Mesenchymal stem cell (in vitro differentiated cells and primary cell): ENCODE data around the gene ME3.

Experiments used
- DNase-seq: peaks from one replicate; pipeline ENCODE4 v3.0.0-alpha.2; 2013
- H2AFZ ChIP-seq: one replicate; pipeline ENCODE4 v1.6.1; 2013; ENCODE audit warnings: low read depth, mild to moderate bottlenecking, control low read depth, inconsistent platforms, low read length, moderate library complexity
- H2AK5ac ChIP-seq: 2 replicates; pipeline ENCODE4 v1.6.1; 2013; ENCODE audit warnings: low read length, moderate library complexity, mild to moderate bottlenecking, inconsistent platforms; ENCODE audit not compliant: severe bottlenecking
- H2BK120ac ChIP-seq: one replicate; pipeline ENCODE4 v1.6.1; 2013; ENCODE audit warnings: low read depth, mild to moderate bottlenecking, inconsistent platforms, low read length, moderate library complexity
- H2BK12ac ChIP-seq, 2 experiments: one replicate each; pipeline ENCODE4 v1.6.1; 2013; ENCODE audit warnings: inconsistent platforms in 2 of 2, low read length in 2 of 2, mild to moderate bottlenecking in 2 of 2, moderate library complexity in 2 of 2, control low read depth in 1 of 2
- H2BK15ac ChIP-seq: one replicate; pipeline ENCODE4 v1.6.1; 2013; ENCODE audit warnings: mild to moderate bottlenecking, low read depth, inconsistent platforms; ENCODE audit not compliant: poor library complexity, severe bottlenecking
- H2BK5ac ChIP-seq: 2 replicates; pipeline ENCODE4 v1.6.1; 2013; ENCODE audit warnings: low read depth, mild to moderate bottlenecking, low read length, control low read depth, inconsistent platforms; ENCODE audit not compliant: poor library complexity, severe bottlenecking
- H3K14ac ChIP-seq, 2 experiments: one replicate each; pipeline ENCODE4 v1.6.1; 2013; ENCODE audit warnings: inconsistent platforms in 2 of 2, low read length in 2 of 2, control low read depth in 1 of 2, mild to moderate bottlenecking in 1 of 2, moderate library complexity in 1 of 2
- H3K18ac ChIP-seq, 2 experiments: one replicate each; pipeline ENCODE4 v1.6.1; 2013; ENCODE audit warnings: inconsistent platforms in 2 of 2, low read length in 2 of 2, control low read depth in 1 of 2, low read depth in 1 of 2, mild to moderate bottlenecking in 1 of 2
- H3K23ac ChIP-seq, 2 experiments: one replicate each; pipeline ENCODE4 v1.6.1; 2013; ENCODE audit warnings: inconsistent platforms in 2 of 2, low read length in 2 of 2, mild to moderate bottlenecking in 2 of 2, moderate library complexity in 2 of 2, control low read depth in 1 of 2
- H3K27ac ChIP-seq: 2 replicates; pipeline ENCODE4 v1.5.1; 2013; ENCODE audit warnings: mild to moderate bottlenecking, moderate library complexity, low read length, control low read depth, inconsistent platforms; ENCODE audit not compliant: poor library complexity, severe bottlenecking
- H3K27me3 ChIP-seq, 2 experiments: 2 replicates each; pipeline versions ENCODE4 v1.6.1 to v1.7.0; 2013; ENCODE audit warnings: low read length in 2 of 2, mild to moderate bottlenecking in 2 of 2, moderate library complexity in 2 of 2, control low read depth in 1 of 2, inconsistent platforms in 1 of 2; ENCODE audit not compliant: control insufficient read depth in 1 of 2, insufficient read depth in 1 of 2
- H3K36me3 ChIP-seq, 2 experiments: 2 replicates each; pipeline versions ENCODE4 v1.6.1 to v1.7.0; 2013; ENCODE audit warnings: low read length in 2 of 2, control low read depth in 1 of 2, inconsistent platforms in 1 of 2, low read depth in 1 of 2, mild to moderate bottlenecking in 1 of 2; ENCODE audit not compliant: insufficient read depth in 2 of 2, control insufficient read depth in 1 of 2
- H3K4ac ChIP-seq, 2 experiments: one replicate each; pipeline ENCODE4 v1.6.1; 2013; ENCODE audit warnings: inconsistent platforms in 2 of 2, low read length in 2 of 2, mild to moderate bottlenecking in 2 of 2, moderate library complexity in 2 of 2, control low read depth in 1 of 2, low read depth in 1 of 2
- H3K4me1 ChIP-seq: 2 replicates; pipeline ENCODE4 v1.6.1; 2013; ENCODE audit warnings: low read depth, low read length, control low read depth; ENCODE audit not compliant: control insufficient read depth, insufficient read depth
- H3K4me2 ChIP-seq: 2 replicates; pipeline ENCODE4 v1.6.1; 2013; ENCODE audit warnings: low read length, mild to moderate bottlenecking, inconsistent platforms; ENCODE audit not compliant: poor library complexity, severe bottlenecking
- H3K4me3 ChIP-seq, 2 experiments: 2 replicates each; pipeline versions ENCODE4 v1.5.1 to v1.7.0; 2013; ENCODE audit warnings: low read length in 2 of 2, mild to moderate bottlenecking in 2 of 2, control low read depth in 1 of 2, low read depth in 1 of 2; ENCODE audit not compliant: insufficient read depth in 1 of 2
- H3K79me1 ChIP-seq: replicated peaks from 2 replicates; pipeline ENCODE4 v1.6.1; 2013; ENCODE audit warnings: mild to moderate bottlenecking, control low read depth, low read length, inconsistent platforms; ENCODE audit not compliant: poor library complexity, severe bottlenecking
- H3K9ac ChIP-seq: 2 replicates; pipeline ENCODE4 v1.7.0; 2013; ENCODE audit warnings: mild to moderate bottlenecking, low read length, moderate library complexity
- H3K9me3 ChIP-seq: 2 replicates; pipeline ENCODE4 v1.7.0; 2013; ENCODE audit warnings: mild to moderate bottlenecking, low read length; ENCODE audit not compliant: control insufficient read depth
- H4K8ac ChIP-seq: one replicate; pipeline ENCODE4 v1.6.1; 2013; ENCODE audit warnings: inconsistent platforms, mild to moderate bottlenecking, low read length, moderate library complexity
- H4K91ac ChIP-seq: one replicate; pipeline ENCODE4 v1.6.1; 2013; ENCODE audit warnings: mild to moderate bottlenecking, low read length, inconsistent platforms
- WGBS: methylation state at CpG from one replicate; pipeline ENCODE4 v1.1.7; 2013; ENCODE audit warnings: mixed read lengths; 5-methylcytosine and 5-hydroxymethylcytosine counted together

The ME3 gene

DNA sequence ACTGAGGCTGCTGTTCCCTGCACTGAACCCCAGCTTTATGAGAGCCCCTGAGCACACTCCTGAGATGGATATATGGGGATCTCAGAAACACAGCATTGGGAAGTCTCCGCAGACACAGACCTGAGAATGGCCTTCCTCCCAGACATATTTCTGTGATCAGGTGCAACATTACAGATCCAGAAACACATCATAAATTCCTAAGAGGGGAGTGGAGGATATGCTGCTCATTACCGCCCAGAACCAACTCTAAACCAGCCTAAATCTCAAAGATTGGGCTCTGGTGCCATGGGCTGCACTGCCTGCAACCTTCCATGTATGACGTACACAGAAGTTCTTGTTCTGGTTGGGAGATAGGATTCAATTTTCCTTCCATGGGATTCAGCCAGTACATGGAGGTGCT lies 102.0 kb downstream of the ME3 start:
- Histone ChIP-seq H2BK5ac (peak overlapping the region; percentile 37), H3K14ac (no peak overlapping the region), H4K91ac (no peak overlapping the region), H3K4me1 (peaks cover 31% of the 10 kb centered on the region), H3K27me3 (no peaks in the 10 kb centered on the region), H3K4me3 (no peak overlapping the region), H3K79me1 (peaks cover 6% of the 10 kb centered on the region), H3K36me3 (no peaks in the 10 kb centered on the region), H3K9ac (no peak overlapping the region), H4K8ac (no peak overlapping the region), H3K18ac (no peak overlapping the region), H3K4ac (no peak overlapping the region), H3K4me2 (no peak overlapping the region), H2BK12ac (no peak overlapping the region), H2BK15ac (no peak overlapping the region), H2AFZ (no peak overlapping the region), H3K9me3 (no peaks in the 10 kb centered on the region), H3K23ac (no peak overlapping the region), H3K27ac (peak overlapping the region; percentile 63), H2BK120ac (no peak overlapping the region), H2AK5ac (peak overlapping the region; percentile 89)
- WGBS, result 85% methylated on average over 2 of the region's 3 CpGs
- DNase-seq, result no peak

DNA sequence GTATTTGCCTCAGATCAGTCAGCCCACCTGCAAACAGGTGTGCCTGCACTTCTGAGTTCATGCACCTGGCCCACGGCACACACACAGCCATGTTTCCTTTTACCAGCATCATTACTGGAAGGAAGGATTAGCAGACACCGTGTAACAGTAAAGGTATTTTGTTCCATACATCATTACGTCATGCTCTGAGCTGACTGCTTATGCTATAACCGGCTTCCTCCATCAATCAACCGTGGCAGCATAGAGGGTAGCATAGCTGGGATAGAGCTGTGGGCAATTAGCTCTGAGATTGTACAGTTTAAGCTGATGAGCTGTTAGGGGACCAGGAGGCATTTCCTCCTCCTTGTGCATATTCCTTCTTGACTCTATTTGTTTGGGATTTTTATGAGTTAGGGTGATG lies 102.4 kb downstream of the ME3 start:
- Histone ChIP-seq H3K27me3 (no peaks in the 10 kb centered on the region), H2BK12ac (no peak overlapping the region), H3K9ac (no peak overlapping the region), H3K9me3 (no peaks in the 10 kb centered on the region), H3K4ac (no peak overlapping the region), H2BK15ac (no peak overlapping the region), H2BK120ac (no peak overlapping the region), H2AFZ (no peak overlapping the region), H4K8ac (no peak overlapping the region), H3K4me1 (peaks cover 31% of the 10 kb centered on the region), H2BK5ac (no peak overlapping the region), H2AK5ac (no peak overlapping the region), H3K14ac (no peak overlapping the region), H3K4me3 (no peak overlapping the region), H3K18ac (peak overlapping the region in 1 of 2 experiments; percentile 14), H3K23ac (no peak overlapping the region), H3K36me3 (no peaks in the 10 kb centered on the region), H3K27ac (peak overlapping the region; percentile 63), H3K79me1 (peaks cover 6% of the 10 kb centered on the region), H4K91ac (peak overlapping the region; percentile 34), H3K4me2 (no peak overlapping the region)
- no peak for DNase-seq
- 37% methylated on average over 5 of the region's 5 CpGs for WGBS

DNA sequence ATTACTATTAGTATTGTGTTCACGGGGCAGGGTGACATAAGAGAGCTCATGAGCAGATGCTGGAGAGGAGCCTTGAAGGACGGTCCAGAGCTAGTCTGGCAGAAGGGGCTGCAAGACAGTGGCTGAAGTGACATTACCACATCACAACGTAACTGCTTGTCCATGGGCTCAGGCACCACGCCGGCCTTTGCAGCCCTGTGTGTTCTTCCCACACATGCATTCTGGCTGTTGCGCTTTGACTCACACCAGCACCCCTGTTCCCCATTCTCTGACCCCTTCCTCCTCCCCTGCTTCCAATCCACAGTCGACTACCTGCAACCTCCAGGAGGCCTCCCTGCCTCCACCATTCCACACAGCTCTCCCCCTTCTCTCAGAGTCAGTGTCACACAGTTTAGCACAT lies 103.3 kb downstream of the ME3 start:
- Histone ChIP-seq H3K23ac (no peak overlapping the region), H3K36me3 (no peaks in the 10 kb centered on the region), H3K27me3 (no peaks in the 10 kb centered on the region), H2BK5ac (no peak overlapping the region), H2AK5ac (peak overlapping the region; percentile 55), H3K9ac (no peak overlapping the region), H3K4ac (no peak overlapping the region), H3K27ac (no peak overlapping the region), H2BK120ac (no peak overlapping the region), H3K14ac (no peak overlapping the region), H2BK15ac (no peak overlapping the region), H3K4me2 (no peak overlapping the region), H3K4me3 (no peak overlapping the region), H4K91ac (no peak overlapping the region), H2BK12ac (no peak overlapping the region), H2AFZ (no peak overlapping the region), H3K9me3 (no peaks in the 10 kb centered on the region), H3K18ac (no peak overlapping the region), H3K79me1 (peaks cover 6% of the 10 kb centered on the region), H3K4me1 (peaks cover 27% of the 10 kb centered on the region), H4K8ac (no peak overlapping the region)
- WGBS, result over 99% methylated on average over 7 of the region's 7 CpGs
- DNase-seq, result no peak

DNA sequence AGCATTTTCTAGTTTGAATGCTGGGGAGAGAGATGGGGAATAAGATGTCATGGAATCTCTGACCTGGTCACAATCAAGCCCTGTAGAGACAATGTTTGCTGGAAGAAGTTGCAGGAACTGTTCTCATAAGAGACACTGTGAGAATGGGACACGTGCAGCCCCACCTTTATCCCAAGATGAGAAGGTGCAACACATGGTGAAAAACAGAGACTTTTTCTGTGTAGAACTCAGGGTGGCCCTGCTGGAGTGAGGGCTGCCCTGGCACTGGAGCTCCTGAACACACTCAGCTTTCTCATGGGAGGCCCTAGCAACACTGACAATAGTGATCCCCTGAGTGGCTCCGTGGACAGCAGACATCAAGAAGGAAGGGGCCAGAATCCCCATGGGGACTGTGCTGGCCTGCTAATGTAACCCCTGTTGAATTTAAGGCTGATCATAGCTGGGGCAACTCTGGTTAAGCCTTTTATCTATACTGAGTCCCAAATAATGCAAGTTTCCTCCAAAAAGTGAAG lies 106.6 kb downstream of the ME3 start:
- DNase-seq, result no peak
- no peaks in the 10 kb centered on the region for H3K36me3 ChIP-seq
- H4K91ac ChIP-seq, result peak overlapping the region; percentile 34
- no peak overlapping the region for H3K27ac ChIP-seq
- no peak overlapping the region for H3K4me2 ChIP-seq
- H4K8ac ChIP-seq, result no peak overlapping the region
- peaks cover 6% of the 10 kb centered on the region for H3K79me1 ChIP-seq
- peak overlapping the region in 1 of 2 experiments; percentile 8 for H3K18ac ChIP-seq
- no peak overlapping the region for H2BK120ac ChIP-seq
- no peak overlapping the region for H2BK12ac ChIP-seq
- H3K9me3 ChIP-seq, result no peaks in the 10 kb centered on the region
- H3K4me3 ChIP-seq, result no peak overlapping the region
- H3K27me3 ChIP-seq, result no peaks in the 10 kb centered on the region
- H2AK5ac ChIP-seq, result peak overlapping the region; percentile 25
- WGBS, result 74% methylated on average over 2 of the region's 2 CpGs
- no peak overlapping the region for H3K23ac ChIP-seq
- H2AFZ ChIP-seq, result no peak overlapping the region
- no peak overlapping the region for H3K9ac ChIP-seq
- no peak overlapping the region for H3K4ac ChIP-seq
- peaks cover 22% of the 10 kb centered on the region for H3K4me1 ChIP-seq
- H2BK15ac ChIP-seq, result no peak overlapping the region
- no peak overlapping the region for H3K14ac ChIP-seq
- H2BK5ac ChIP-seq, result no peak overlapping the region
